ENCODE data around the gene STRADB. TPM values are rescaled to one million over a fixed set of nuclear protein-coding genes. Genes with fewer than 3 reads are reported as not detected.

Gene STRADB
- total RNA-seq, 1 donor, result 55.7 TPM

GRCh38 chr2:201466050-201466675 is 14.6 kb downstream of the STRADB start:
- no peak for TF ChIP-seq CTCF (IDR thresholded peaks at IDR 0.05; ENCODE audit: insufficient read depth, low read depth, low read length)
- no peak overlapping the region for H3K4me3 ChIP-seq (ENCODE audit: low read depth, low read length)
- peak; percentile 89 for DNase-seq (ENCODE audit: low read depth)

GRCh38 chr2:201467666-201468065 is 16.1 kb downstream of the STRADB start:
- no peak for TF ChIP-seq CTCF (IDR thresholded peaks at IDR 0.05; ENCODE audit: insufficient read depth, low read depth, low read length)
- DNase-seq (ENCODE audit: low read depth), result no peak
- no peak overlapping the region for H3K4me3 ChIP-seq (ENCODE audit: low read depth, low read length)

- peak; percentile 11 for DNase-seq (ENCODE audit: low read depth)
- TF ChIP-seq CTCF (IDR thresholded peaks at IDR 0.05; ENCODE audit: insufficient read depth, low read depth, low read length), result no peak
- no peak overlapping the region for H3K4me3 ChIP-seq (ENCODE audit: low read depth, low read length)
Observed at GRCh38 chr2:201470821-201471731, 19.5 kb downstream of the STRADB start.

- TF ChIP-seq CTCF (IDR thresholded peaks at IDR 0.05; ENCODE audit: insufficient read depth, low read depth, low read length), result no peak
Observed at GRCh38 chr2:201471732-201472393, 20.3 kb downstream of the STRADB start.

GRCh38 chr2:201472411-201472810 is 20.9 kb downstream of the STRADB start:
- H3K4me3 ChIP-seq (ENCODE audit: low read depth, low read length), result no peak overlapping the region
- no peak for TF ChIP-seq CTCF (IDR thresholded peaks at IDR 0.05; ENCODE audit: insufficient read depth, low read depth, low read length)
- DNase-seq (ENCODE audit: low read depth), result no peak

More at GRCh38 chr2:201471732-201472393, 20.3 kb downstream of the STRADB start:
- H3K4me3 ChIP-seq (ENCODE audit: low read depth, low read length), result no peak overlapping the region
- peak; percentile 72 for DNase-seq (ENCODE audit: low read depth)

GRCh38 chr2:201482543-201482942 is 31.0 kb downstream of the STRADB start:
- no peak for DNase-seq (ENCODE audit: low read depth)
- no peak overlapping the region for H3K4me3 ChIP-seq (ENCODE audit: low read depth, low read length)
- TF ChIP-seq CTCF (IDR thresholded peaks at IDR 0.05; ENCODE audit: insufficient read depth, low read depth, low read length), result no peak
